Measurements from ENCODE around the gene TANC2. TPM values are rescaled to one million over a fixed set of nuclear protein-coding genes. Genes with fewer than 3 reads are reported as not detected.

The TANC2 gene
- total and polyA plus RNA-seq, 9 of the 15 experiments (the other 6 are each of a cell fraction or from before 2014, with no cell fraction given): 0.46 to 7.8 (median 4.5) TPM

DNA sequence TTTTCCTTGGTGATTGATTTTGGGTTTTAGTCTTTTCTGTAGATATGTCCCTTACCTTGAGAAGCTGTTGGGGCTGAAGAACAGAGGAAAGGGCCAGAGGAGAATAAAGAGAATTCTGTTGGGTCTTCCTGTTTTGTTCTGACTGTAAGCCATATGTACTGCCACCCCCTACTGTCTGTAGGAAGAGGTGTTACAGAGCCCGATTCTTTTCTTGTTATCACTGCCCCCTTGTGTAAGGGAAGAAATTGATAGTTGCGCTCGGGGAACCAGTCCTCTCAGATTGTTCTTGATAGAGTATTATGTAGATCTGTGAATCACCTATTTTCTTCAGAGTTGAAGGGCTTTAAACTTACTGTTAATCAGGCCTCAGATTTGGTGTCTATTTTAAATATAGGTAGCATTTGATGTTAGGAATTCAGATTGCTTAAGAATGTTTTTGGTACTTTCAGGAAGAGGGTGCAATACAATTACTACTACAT, 2.4 kb downstream of the TANC2 start (continued):
- TF ChIP-seq, protein P1, sequence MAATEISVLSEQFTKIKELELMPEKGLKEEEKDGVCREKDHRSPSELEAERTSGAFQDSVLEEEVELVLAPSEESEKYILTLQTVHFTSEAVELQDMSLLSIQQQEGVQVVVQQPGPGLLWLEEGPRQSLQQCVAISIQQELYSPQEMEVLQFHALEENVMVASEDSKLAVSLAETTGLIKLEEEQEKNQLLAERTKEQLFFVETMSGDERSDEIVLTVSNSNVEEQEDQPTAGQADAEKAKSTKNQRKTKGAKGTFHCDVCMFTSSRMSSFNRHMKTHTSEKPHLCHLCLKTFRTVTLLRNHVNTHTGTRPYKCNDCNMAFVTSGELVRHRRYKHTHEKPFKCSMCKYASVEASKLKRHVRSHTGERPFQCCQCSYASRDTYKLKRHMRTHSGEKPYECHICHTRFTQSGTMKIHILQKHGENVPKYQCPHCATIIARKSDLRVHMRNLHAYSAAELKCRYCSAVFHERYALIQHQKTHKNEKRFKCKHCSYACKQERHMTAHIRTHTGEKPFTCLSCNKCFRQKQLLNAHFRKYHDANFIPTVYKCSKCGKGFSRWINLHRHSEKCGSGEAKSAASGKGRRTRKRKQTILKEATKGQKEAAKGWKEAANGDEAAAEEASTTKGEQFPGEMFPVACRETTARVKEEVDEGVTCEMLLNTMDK (IDR thresholded peaks at IDR 0.05; ENCODE audit: borderline replicate concordance, insufficient read depth, low read depth, low read length, poor library complexity, severe bottlenecking): peak; percentile 86
- TF ChIP-seq NFE2 (IDR thresholded peaks at IDR 0.05; ENCODE audit: low read depth) (no peak), MXI1 (IDR thresholded peaks at IDR 0.05; ENCODE audit: low read depth, low read length) (no peak), RFX7 (CRISPR knock-in tag; IDR thresholded peaks at IDR 0.05) (no peak), BRD9 (IDR thresholded peaks at IDR 0.05; ENCODE audit: low read depth, partially characterized antibody) (peak; percentile 44)

DNA sequence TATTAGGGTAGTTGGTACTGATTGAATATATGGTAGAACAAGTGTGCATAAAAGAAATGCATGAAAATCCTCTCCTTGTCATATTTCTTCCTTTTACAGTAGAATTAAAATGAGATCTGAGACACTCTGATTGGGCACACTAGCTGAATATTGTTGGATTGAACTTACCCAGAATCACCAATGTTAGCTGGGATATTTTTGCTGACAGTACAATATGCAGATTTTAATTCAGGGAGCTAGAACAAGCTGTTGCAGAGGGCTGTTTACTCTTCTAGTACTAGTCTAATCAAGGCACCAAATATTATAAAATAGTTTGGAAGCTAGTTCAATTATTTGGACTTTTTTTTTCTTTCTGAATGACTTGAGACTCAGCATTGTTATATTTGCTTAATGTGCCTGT, 4.6 kb downstream of the TANC2 start:
- Histone ChIP-seq H3K36me3 (ENCODE audit: control insufficient read depth, insufficient read depth, low read length) (no peaks in the 10 kb centered on the region), H3K79me2 (ENCODE audit: control insufficient read depth, insufficient read depth, low read length) (peaks cover 6% of the 10 kb centered on the region; the same call in 2 of the 3 replicates), H3K4me3 (no peak overlapping the region), H3K9ac (ENCODE audit: insufficient read depth in 1 of 2, low read depth in 2 of 2, low read length in 2 of 2) (no peak overlapping the region), H3K27ac (ENCODE audit: extremely low read depth, low read depth, low read length) (no peak overlapping the region), H4K20me1 (replicated peaks; ENCODE audit: control insufficient read depth, insufficient read depth, low read length) (no peaks in the 10 kb centered on the region), H2AFZ (ENCODE audit: low read depth, low read length) (no peak overlapping the region), H3K9me3 (replicated peaks; ENCODE audit: control insufficient read depth, insufficient read depth, low read depth, low read length) (no peaks in the 10 kb centered on the region), H3K27me3 (ENCODE audit: control insufficient read depth in 2 of 2, insufficient read depth in 2 of 2, low read length in 2 of 2) (no peaks in the 10 kb centered on the region; a peak in 1 of 5 replicates), H3K9me1 (ENCODE audit: control insufficient read depth, insufficient read depth, low read length) (no peaks in the 10 kb centered on the region), H3K4me1 (replicated peaks in 1 of 2; ENCODE audit: control insufficient read depth in 2 of 2, insufficient read depth in 2 of 2, low read length in 2 of 2) (peaks cover 11 to 12% of the 10 kb centered on the region in 2 experiments; a peak in 3 of 5 replicates), H3K4me2 (ENCODE audit: insufficient read depth, low read length) (no peak overlapping the region)
- in situ Hi-C loops (cut with MboI): loop anchor here (25.0 kb wide), 1 partner anchor 258 kb away; no protein-coding TSS in a partner anchor
- FAIRE-seq (no peak), DNase-seq (ENCODE audit: extremely low read depth in 1 of 4, low spot score in 3 of 4) (no peak), ATAC-seq (no peak)
- POLR2A ChIA-PET: no interaction called here
- BruUV-seq (replicated peaks): no TSS peak
- CTCF ChIA-PET (ENCODE audit: low intra/inter-chr PET ratio): no interaction called here
- intact Hi-C loops (cut with micrococcal nuclease): no loop called here
- TF ChIP-seq ZNF41 (CRISPR knock-in tag; conservative IDR thresholded peaks at IDR 0.05): no peak
- TF ChIP-seq, protein P2, sequence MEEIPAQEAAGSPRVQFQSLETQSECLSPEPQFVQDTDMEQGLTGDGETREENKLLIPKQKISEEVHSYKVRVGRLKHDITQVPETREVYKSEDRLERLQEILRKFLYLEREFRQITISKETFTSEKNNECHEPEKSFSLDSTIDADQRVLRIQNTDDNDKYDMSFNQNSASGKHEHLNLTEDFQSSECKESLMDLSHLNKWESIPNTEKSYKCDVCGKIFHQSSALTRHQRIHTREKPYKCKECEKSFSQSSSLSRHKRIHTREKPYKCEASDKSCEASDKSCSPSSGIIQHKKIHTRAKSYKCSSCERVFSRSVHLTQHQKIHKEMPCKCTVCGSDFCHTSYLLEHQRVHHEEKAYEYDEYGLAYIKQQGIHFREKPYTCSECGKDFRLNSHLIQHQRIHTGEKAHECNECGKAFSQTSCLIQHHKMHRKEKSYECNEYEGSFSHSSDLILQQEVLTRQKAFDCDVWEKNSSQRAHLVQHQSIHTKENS (CRISPR knock-in tag; IDR thresholded peaks at IDR 0.05): no peak
- TF ChIP-seq, protein P3, sequence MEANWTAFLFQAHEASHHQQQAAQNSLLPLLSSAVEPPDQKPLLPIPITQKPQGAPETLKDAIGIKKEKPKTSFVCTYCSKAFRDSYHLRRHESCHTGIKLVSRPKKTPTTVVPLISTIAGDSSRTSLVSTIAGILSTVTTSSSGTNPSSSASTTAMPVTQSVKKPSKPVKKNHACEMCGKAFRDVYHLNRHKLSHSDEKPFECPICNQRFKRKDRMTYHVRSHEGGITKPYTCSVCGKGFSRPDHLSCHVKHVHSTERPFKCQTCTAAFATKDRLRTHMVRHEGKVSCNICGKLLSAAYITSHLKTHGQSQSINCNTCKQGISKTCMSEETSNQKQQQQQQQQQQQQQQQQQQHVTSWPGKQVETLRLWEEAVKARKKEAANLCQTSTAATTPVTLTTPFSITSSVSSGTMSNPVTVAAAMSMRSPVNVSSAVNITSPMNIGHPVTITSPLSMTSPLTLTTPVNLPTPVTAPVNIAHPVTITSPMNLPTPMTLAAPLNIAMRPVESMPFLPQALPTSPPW (CRISPR knock-in tag; IDR thresholded peaks at IDR 0.05): no peak
- TF ChIP-seq, protein P4, sequence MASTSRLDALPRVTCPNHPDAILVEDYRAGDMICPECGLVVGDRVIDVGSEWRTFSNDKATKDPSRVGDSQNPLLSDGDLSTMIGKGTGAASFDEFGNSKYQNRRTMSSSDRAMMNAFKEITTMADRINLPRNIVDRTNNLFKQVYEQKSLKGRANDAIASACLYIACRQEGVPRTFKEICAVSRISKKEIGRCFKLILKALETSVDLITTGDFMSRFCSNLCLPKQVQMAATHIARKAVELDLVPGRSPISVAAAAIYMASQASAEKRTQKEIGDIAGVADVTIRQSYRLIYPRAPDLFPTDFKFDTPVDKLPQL (IDR thresholded peaks at IDR 0.05; ENCODE audit: extremely low read depth, insufficient read length): no peak
- TF ChIP-seq C11orf30 (IDR thresholded peaks at IDR 0.05; ENCODE audit: low read depth): peak; percentile 55
- TF ChIP-seq TSC22D4 (tag; IDR thresholded peaks at IDR 0.05): no peak
- no peak for TF ChIP-seq ZNF830 (CRISPR knock-in tag; IDR thresholded peaks at IDR 0.05)
- peak; percentile 40; the same call in 1 of the 2 replicates for TF ChIP-seq MAFK (IDR thresholded peaks at IDR 0.05; ENCODE audit: low read length)
- no peak for TF ChIP-seq ZNF197 (CRISPR knock-in tag; IDR thresholded peaks at IDR 0.05; ENCODE audit: low read depth)
- no peak for TF ChIP-seq STAT5A (IDR thresholded peaks at IDR 0.05; ENCODE audit: borderline replicate concordance, low read length)
